Upper lobe of left lung (tissue), 4 donors: ENCODE results near the gene SLX4IP.

Source experiments
- CTCF ChIP-seq, 6 experiments: fragments of 450-650 bp in 4 of 6; fragments of 200-600 bp in 2 of 6; sonication (generic) in 2 of 6; IDR thresholded peaks; one replicate each; pipeline ENCODE4 v1.5.1; 2016 to 2019; ENCODE audit warnings: antibody characterized with exemption in 6 of 6
- EP300 ChIP-seq, 4 donors: sonication (generic); formaldehyde crosslinking; IDR thresholded peaks; one replicate each; pipeline ENCODE4 v1.5.1; 2017; ENCODE audit warnings: antibody characterized with exemption in 4 of 4, control low read depth in 2 of 4
- POLR2A ChIP-seq, 4 donors: fragments of 450-650 bp; IDR thresholded peaks; one replicate each; pipeline ENCODE4 v1.5.1; 2016 to 2017; ENCODE audit warnings: antibody characterized with exemption in 4 of 4, mild to moderate bottlenecking in 2 of 4

GRCh38 chr20:10387686-10388085, 47.4 kb upstream of the SLX4IP start:
- no peak for TF ChIP-seq CTCF (IDR thresholded peaks at IDR 0.05)
- TF ChIP-seq POLR2A (IDR thresholded peaks at IDR 0.05): no peak
- TF ChIP-seq EP300 (IDR thresholded peaks at IDR 0.05): no peak
